Tibial artery (tissue), 4 donors: Measurements from ENCODE around the gene HDAC4.

Experiments
- DNase-seq, 2 donors: peaks; one replicate each; pipeline ENCODE4 v3.0.0-alpha.2; 2019
- H3K27ac ChIP-seq, 2 donors: fragments of 200-600 bp; sonication (generic) in 1 of 2; 1 replicate in 1 of 2; 2 replicates in 1 of 2; pipeline ENCODE4 v1.5.1; 2018 to 2019; ENCODE audit warnings: mild to moderate bottlenecking in 1 of 2
- H3K27me3 ChIP-seq, 2 donors: fragments of 200-600 bp; sonication (generic) in 1 of 2; one replicate each; pipeline versions ENCODE4 v1.5.1 to v1.6.0; 2016 to 2019
- H3K36me3 ChIP-seq, 3 donors: fragments of 200-600 bp; sonication (generic) in 2 of 3; one replicate each; pipeline ENCODE4 v1.5.1; 2016 to 2019; ENCODE audit warnings: mild to moderate bottlenecking in 2 of 3
- H3K4me1 ChIP-seq, 4 donors: fragments of 200-600 bp; sonication (generic) in 2 of 4; 1 replicate in 3 of 4; 2 replicates in 1 of 4; pipeline ENCODE4 v1.5.1; 2016 to 2019
- H3K4me3 ChIP-seq, 2 donors: fragments of 200-600 bp; sonication (generic) in 1 of 2; 1 replicate in 1 of 2; 2 replicates in 1 of 2; pipeline ENCODE4 v1.5.1; 2018 to 2019; ENCODE audit warnings: mild to moderate bottlenecking in 2 of 2
- H3K9me3 ChIP-seq, 3 donors: fragments of 200-600 bp; sonication (generic) in 1 of 3; one replicate each; pipeline ENCODE4 v1.5.1; 2016 to 2019
- CTCF ChIP-seq, 2 experiments: fragments of 200-600 bp in 1 of 2; fragments of 450-650 bp in 1 of 2; IDR thresholded peaks; one replicate each; pipeline ENCODE4 v1.5.1; 2017 to 2019; ENCODE audit warnings: antibody characterized with exemption in 2 of 2, mild to moderate bottlenecking in 1 of 2, moderate library complexity in 1 of 2
- intact Hi-C: fragments of 100-400 bp; cut with DNase I; formaldehyde crosslinking; loops from one replicate; pipeline ENCODE4 v1.15.0; 2023; ENCODE audit warnings: low total_unique reads

Gene HDAC4

GRCh38 chr2:239376351-239376750 lies 24.5 kb downstream of the HDAC4 start:
- Histone ChIP-seq H3K9me3 (no peaks in the 10 kb centered on the region), H3K27me3 (no peaks in the 10 kb centered on the region), H3K27ac (no peak overlapping the region), H3K4me1 (peaks cover 0 to 12% (median 0%) of the 10 kb centered on the region in 4 donors), H3K4me3 (no peak overlapping the region), H3K36me3 (peaks cover 0 to 15% (median 8%) of the 10 kb centered on the region in 3 donors)
- DNase-seq, result peak in 1 of 2 donors; percentile 61
- intact Hi-C loops, result no loop called here
- TF ChIP-seq CTCF (IDR thresholded peaks at IDR 0.05), result no peak

GRCh38 chr2:239375278-239376061 lies 25.4 kb downstream of the HDAC4 start:
- Histone ChIP-seq H3K4me3 (no peak overlapping the region), H3K9me3 (no peaks in the 10 kb centered on the region), H3K36me3 (peaks cover 0 to 16% (median 8%) of the 10 kb centered on the region in 3 donors), H3K27me3 (no peaks in the 10 kb centered on the region), H3K4me1 (peaks cover 0 to 12% (median 0%) of the 10 kb centered on the region in 4 donors), H3K27ac (no peak overlapping the region)
- no peak for DNase-seq
- TF ChIP-seq CTCF (IDR thresholded peaks at IDR 0.05), result no peak
- intact Hi-C loops, result no loop called here

GRCh38 chr2:239374896-239375277 lies 25.9 kb downstream of the HDAC4 start:
- no peak for DNase-seq
- Histone ChIP-seq H3K36me3 (peaks cover 0 to 22% (median 8%) of the 10 kb centered on the region in 3 donors), H3K27ac (no peak overlapping the region), H3K4me1 (peaks cover 0 to 12% (median 0%) of the 10 kb centered on the region in 4 donors), H3K9me3 (no peaks in the 10 kb centered on the region), H3K4me3 (no peak overlapping the region), H3K27me3 (no peaks in the 10 kb centered on the region)
- intact Hi-C loops, result no loop called here
- no peak for TF ChIP-seq CTCF (IDR thresholded peaks at IDR 0.05)

- no peak for TF ChIP-seq CTCF (IDR thresholded peaks at IDR 0.05)
- Histone ChIP-seq H3K9me3 (no peaks in the 10 kb centered on the region), H3K27ac (no peak overlapping the region), H3K4me1 (no peaks in the 10 kb centered on the region), H3K27me3 (no peaks in the 10 kb centered on the region), H3K4me3 (no peak overlapping the region), H3K36me3 (peaks cover 0 to 29% (median 8%) of the 10 kb centered on the region in 3 donors)
- DNase-seq, result no peak
- intact Hi-C loops, result no loop called here
Measured at GRCh38 chr2:239372835-239373234, 28.0 kb downstream of the HDAC4 start.

GRCh38 chr2:239371726-239372686 lies 28.8 kb downstream of the HDAC4 start:
- H3K27me3 ChIP-seq, result no peaks in the 10 kb centered on the region
- H3K27ac ChIP-seq, result no peak overlapping the region
- no peak for TF ChIP-seq CTCF (IDR thresholded peaks at IDR 0.05)
- no peak overlapping the region for H3K4me3 ChIP-seq
- H3K9me3 ChIP-seq, result no peaks in the 10 kb centered on the region
- intact Hi-C loops, result no loop called here
- DNase-seq, result no peak
- H3K4me1 ChIP-seq, result no peaks in the 10 kb centered on the region
- H3K36me3 ChIP-seq, result peaks cover 0 to 29% (median 8%) of the 10 kb centered on the region in 3 donors
